Measurements from ENCODE around the gene LHPP.

Gene LHPP

DNA sequence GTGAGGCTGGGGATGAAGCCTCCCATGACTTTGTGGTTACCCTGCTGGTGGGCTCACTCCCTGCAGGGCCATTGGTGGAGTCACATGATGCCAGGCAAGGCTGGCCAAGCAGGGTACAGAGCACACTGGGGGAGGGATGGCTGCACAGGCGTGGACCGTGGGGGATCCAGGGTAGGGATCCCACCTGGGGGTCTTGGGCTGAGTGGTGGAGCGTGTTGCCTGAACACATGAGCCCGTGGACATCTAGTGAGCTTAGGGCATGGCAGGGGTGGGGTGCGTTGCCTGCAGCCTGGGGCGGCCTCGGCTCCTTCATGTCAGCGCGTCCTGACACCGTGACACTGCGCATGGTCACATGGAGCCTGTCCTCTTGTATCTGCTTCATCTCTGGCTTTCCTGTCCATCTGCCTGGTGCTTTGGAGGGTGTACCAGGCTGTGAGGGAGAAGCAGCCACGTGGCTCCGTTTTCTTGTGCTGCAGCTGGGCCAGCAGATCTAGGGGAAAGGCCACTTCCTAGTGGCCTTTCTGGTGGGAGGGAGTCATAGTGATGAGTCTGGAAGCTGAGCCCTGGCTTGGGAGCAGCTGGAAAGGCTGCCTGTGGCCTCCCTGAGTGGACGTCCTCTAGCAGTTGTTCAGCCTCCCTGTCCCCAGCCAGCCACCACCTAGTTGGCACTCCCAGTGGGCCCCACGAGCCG lies 96.2 kb downstream of the LHPP start:
- no peak for DNase-seq (ENCODE audit: low read depth)

DNA sequence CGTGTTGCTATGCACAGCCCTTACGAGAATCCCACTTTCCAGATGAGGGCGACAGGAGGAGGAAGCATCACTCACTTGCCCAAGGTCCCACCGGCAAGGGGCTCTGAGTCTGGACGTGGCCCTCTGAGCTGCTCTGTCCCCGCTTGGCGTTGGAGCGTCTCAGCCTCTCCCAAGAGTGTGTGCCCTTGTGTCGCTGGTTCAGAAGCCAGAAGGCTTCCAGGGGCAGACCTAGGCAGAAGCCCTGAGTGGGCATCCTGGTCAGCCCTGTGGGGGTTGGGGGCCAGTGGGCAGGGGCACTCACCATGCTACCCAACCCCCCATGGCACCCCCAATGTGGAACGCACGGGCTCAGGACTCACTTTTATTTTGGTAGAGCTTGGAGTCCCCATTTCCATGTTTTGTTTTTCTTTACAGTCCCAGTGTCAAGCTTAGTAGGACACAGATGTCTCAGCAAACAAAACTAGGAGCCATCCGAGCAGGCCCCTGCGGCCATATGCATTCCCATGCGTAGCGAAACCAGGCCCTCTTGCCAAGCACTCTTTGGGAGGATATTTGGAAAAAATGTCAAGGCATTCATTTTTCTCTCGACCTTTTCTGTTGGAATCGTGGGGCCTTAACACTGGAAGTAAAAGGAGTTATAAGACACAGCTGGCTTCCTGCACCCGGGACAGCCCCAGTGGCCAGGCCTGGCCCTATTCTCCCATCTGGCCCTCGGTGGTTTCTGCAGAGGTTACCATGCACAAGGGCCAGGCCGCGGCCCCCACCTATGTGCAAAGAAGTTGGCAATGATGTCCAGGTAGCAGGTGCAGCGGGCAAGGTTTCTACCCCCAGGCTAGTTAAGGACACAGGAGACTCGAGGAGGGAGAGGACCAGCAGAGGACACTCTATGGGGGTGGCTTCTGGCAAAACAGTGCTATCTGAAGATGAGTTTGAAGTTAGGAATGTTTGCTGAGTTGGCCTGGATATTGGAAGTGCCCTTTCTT lies 97.0 kb downstream of the LHPP start:
- DNase-seq (ENCODE audit: low read depth): no peak

DNA sequence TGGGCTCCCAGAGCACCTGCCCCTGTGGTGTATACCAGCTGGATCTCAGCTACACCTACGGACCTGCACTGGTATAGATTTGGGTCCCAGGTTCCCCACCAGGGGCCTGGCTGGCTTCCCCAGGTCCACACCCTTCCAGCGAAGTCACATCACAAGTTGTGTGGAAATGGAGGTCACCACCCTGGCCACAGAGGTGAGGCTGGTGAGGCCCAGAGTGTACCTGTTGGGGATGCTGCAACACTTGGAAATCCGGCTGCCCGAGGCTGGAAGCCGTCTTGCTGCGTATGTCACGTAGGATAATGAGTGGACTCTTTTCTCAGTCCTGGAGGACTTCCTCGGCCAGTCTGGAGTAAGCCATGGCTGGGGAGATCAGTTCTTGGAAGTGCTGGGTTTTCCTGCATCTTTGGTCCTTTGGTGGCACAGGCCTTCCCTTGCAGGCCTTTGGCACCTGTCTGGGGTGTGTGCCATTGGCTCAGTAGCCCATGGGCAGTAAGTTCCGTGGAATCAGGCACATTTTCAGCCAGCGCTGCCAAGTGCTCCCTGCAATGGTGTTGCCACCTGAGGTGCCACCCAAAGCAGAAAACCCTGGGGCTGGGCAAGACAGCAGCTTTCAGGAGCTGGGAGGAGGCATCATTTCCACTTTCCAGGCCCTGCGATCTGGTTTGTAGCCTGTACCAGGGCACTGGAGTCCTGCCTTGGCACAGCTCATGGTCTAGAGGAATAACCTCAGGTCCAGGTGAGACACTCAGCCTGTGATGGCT lies 97.9 kb downstream of the LHPP start:
- DNase-seq (ENCODE audit: low read depth): no peak

DNA sequence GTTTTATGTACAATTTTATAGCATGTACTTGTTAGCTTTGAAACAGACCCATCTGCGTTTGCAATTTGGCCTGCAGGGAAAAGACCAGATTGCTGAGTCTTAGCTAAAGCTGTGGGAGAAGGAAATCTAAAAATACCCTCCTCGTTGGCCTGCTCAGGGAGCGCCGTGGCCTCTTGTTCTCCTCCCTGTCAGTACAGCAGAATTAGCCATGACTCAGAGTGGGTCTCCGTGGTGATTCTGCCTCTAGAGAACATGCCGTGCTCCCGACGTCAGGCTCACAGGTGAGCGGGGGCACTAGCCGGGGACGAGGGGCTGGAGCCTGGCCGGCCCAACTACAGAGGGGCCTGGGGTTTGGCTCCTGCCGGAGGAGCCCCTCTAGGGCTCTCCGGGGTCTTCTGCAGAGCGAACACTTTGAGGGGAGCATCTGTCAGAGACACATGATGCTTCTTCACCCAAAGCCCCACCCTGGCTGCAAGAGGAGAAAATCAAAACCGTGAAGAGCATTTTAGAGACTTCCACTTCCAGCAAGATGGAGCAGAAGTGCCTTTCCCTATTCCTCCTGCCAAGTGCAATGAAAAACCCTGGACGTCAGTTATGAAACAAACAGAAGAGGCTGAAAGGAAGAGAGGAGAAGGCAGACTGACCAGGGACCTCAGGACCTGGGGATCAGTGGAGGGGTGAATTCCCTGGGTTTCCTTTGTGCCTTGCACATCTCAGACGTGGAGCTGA lies 98.9 kb downstream of the LHPP start:
- DNase-seq (ENCODE audit: low read depth): peak; percentile 50

DNA sequence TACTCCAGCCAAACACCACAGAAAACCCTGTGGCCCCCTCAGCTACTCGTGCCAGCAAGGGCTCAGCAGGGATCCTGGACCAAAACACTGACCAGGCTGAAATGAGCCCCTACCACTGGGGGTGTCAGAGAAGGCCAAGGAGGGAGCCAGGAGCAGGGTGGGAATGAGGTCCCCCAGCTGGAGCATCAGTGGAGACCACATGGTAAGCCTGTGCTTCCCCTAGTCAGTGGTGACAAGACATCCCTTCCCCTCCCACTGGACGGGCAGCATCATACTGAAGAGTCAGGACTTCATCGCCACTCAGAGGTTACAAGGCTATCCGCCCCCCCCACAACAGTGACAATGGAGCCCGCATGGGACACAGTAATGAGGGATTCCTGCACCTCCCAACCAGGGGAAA lies 99.6 kb downstream of the LHPP start:
- DNase-seq (ENCODE audit: low read depth): no peak

DNA sequence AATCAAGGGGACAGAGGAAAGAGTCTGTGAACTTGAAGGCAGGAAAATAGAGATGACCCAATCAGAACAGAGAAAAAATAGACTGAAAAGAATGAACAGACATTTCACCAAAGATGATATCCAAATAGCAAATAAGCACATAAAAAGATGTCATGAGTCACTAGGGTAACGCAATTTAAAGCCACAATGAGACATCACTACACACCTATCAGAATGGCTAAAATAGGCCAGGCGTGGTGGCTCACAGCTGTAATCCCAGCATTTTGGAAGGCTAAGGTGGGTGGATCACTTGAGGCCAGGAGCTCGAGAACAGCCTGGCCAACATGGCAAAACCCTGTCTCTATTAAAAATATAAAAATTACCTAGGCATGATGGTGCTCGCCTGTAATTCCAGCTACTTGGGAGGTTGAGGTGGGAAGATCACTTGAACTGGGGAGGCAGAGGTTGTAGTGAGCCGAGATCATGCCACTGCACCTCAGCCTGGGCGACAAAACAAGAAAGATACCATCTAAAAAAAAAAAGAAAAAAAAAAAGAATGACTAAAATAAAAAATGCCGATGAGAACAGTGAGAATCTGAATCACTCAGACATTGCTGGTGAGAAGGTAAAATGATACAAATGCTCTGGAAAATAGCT lies 100.9 kb downstream of the LHPP start:
- no peak for DNase-seq (ENCODE audit: low read depth)

DNA sequence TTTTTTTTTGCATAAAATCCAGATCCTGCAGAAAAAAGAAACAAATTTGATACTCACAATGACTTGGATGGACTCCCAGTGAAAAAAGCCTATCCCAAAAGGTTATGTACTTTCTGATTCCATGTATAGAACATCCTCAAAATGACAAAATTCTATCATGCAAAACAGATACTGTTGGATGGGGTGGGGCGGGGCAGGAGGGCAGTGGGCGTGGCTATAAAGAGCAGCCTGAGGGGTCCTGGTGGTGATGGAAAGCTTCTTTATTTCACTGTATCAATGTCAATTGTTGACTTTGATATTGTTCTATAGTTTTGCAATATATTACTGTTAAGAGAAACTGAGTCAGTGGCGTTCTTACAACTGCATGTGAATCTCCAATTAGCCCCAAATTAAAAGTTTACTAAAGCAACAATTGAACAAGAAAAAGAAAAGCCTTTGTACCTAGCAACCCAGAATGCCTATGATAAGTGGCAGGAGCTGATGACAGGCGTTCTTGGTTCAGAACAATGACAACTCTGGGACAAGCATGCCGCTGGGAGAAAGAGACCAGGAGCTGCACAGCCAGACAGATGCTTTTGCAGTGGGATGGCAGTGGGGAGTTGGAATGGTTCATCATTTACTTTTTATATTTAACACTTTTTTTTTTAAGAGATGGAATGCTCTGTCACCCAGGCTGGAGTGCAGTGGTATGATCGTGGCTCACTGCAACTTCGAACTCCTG lies 101.9 kb downstream of the LHPP start:
- no peak for DNase-seq (ENCODE audit: low read depth)

DNA sequence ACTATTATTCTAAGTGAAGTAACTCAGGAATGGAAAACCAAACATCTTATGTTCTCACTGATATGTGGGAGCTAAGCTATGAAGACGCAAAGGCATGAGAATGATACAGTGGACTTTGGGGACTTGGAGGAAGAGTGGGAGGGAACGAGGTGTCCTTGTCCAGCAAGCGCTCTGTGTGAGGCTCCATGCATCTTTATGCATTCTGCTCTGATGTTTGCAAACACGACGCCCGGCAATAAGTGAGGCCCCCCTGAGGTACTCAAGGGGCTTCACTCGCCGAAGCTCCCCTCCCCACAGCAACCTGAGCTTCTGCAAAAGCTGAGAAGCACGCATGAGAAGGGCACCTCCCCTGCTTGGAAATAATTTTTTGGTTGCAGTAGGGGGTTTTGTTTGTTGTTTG lies 103.3 kb downstream of the LHPP start:
- DNase-seq (ENCODE audit: low read depth): no peak

DNA sequence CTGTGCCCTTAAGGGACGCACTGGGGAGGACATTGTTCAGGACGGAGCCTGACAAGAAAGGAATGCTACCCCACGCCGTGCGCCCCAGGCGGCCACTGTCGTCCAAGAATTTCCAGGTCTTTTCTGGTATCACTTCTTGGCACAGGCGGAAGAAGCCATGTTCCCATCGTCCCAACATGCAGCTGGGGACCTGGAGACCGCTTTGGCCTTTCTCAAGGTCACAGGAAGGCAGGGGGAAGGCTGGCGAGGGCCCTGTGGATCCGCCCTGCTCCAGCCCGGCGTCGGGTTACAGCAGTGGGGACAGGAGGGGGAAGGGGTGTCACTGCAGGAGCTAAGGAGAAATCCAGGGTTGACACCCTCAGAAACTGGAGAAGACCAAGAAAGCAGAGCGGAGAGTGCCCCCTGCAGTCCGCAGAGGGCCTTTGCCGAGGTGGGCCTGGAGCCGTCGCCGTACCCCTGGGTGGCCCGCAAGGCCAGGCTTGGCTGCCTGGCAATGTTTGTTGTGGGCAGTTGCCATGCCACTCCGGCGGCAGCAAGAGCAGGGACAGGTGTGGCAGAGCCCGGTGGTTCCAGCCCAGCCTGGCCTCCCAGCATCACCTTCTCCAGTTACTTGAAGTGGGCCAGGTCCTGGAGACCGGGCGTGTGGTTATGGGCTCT lies 104.1 kb downstream of the LHPP start:
- DNase-seq (ENCODE audit: low read depth): no peak

DNA sequence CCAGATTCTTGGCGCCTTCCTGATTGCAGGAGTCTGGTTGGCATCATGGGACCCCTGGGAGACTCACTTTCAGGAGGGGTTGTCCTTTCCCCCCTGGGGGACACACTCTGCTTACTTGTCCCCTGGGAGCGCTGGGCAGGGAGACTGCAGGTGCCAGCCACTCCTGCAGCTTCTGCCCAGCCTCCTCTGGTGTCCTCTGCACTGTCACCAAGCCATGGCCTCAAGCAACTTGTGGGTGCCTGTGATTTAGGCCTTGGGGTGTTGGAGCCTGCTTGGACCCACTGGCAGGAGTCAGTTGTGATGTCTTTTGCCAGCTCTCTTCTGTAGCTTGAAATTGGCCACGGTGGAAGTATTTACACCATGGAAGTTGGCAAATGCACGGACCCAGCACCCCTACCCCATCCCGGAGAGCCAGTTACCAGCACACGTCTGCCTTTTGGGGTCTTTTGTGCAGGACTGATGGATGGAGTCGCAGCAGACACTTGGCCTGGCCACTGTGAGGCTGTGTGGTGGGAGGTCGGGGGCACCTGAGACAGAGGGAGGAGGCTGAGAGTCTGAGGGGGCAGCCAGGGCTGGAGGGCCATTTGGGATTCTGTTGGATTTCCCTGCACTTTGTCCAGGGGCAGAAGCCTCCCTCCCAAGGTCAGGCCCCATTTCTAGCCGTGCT lies 104.7 kb downstream of the LHPP start:
- DNase-seq (ENCODE audit: low read depth): no peak

DNA sequence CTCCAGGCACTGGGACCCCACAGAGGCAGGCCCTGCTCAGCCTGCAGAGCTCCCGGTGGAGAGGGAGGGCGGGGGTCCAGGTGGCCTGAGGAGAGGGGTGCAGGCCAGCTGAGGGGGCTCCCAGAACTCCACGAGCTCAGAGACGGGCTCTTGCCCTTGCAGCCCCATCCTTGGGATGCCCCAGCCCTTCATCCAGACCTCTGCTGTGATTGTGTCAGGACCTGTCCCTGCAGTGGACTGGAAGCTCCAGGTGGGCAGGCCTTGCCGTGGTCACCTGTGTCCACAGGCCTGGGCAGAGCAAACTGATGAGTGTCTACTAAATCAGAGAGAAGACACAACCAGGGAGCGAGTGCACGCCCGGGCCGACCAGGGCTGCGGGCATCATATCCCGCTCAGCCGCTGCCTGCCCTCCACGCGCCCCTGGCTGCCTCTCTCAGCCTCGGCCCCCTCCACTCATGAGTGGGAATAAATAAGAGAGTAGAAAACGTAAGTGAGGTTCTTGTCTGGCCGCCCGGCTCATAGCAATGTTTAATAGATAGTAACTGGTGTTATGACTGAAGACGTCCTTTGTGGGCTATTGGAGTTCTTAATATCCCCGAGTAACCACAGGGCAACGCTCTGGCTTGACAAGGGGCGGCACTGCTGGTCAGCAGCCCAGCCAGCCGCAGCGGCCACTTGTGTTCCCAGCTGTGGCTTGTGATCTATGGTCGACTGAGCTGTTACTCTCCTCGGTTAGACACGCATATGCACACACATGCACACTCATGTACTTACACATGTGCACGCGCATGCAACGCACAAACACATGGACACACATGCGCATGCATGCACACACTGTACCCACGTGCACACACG lies 105.6 kb downstream of the LHPP start:
- DNase-seq (ENCODE audit: low read depth): no peak

DNA sequence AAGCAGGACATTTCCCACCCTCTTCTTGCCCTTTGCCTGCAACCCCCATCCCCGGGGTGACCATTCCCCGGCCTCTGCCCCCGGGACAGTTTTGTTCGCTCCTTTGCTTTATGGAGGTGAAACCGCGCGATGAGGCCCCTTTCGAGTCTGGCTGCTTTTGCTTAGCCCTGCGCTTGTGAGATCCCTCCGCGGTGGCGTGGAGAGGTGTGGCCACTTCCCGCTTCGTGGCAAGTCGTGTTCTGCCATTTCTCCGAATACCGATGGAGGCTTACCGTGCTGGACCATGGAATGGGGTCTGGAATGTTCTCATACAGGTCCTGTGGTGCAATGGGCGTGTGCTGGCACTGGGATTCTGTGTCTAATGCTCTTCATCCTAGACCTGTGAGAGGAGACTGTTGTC lies 106.7 kb downstream of the LHPP start:
- no peak for DNase-seq (ENCODE audit: low read depth)

DNA sequence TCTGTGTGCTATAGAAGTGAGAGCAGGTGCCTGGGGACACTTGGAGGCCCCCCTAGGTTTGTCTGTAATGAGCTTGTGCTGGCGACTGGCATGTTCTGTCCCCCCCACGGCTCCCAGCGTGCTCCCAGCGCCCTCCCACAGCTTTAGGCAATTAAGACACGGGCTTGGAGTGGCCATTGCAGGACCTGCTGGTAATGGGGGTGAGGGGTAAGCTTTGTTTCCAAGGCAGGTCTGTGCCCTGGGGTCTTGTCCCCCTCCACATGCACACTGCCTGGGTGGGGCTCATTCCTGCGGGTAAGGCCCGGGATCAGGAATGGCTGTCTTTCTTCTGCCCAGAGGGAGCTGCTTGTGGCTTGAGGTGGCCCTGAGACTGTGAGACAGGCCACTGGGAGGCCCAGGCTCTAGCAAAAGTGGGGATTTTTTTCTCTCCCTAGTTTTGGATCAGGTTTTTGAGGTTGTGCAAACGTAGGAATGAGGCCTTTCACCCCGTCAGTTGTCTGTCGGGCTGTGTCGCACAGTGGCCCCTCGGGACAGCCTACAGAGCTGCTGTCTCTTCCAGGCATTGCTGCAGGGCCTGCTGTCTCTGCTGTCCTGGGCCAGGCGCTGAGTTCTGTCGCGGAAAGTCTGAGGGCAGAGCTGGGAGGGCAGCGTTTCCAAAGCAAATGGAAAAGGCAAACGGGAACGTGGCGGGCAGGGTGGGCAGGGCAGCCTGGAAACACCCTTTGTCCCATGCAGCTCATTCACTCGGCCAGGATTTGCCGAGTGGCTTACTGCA lies 107.4 kb downstream of the LHPP start:
- DNase-seq (ENCODE audit: low read depth): no peak

DNA sequence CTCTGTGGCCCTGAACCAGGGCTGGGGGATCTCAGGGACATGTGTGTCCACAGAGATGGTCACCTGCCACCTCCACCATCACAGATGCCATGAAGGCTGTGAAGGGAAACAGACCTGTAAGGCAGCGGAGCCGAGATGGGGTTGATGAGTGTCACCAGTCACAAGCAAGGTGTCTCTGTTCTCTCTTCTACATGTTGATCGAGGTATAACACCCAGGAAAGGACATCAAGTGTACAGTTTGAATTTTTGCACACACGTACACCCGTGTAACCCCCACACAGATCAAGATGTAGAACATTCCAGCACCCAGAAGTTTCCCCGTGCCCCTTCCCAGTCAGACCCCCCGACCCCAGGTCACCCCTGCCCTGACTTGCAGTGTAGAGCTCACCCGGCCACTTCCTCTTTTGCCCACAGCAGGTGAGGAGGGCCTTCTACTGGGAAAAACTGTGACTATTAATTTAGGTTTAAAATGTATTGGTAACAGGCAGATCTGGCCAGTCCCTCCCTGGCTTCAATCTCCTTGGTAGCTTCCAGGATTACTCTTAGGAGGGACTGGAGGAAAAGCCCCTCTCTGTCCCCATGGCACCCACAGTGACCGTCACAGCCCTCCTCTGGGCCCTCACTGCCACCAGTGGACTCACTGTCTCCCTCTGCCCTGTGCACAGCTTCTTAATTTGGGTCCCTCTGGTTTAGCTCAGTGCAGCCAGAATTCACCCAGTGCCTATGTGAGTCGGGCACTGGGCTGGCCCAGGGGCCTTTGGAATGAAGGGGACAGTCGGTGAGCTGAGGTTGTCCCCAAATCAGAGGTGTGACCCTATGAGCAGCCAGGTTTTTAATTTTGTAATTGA lies 108.2 kb downstream of the LHPP start:
- no peak for DNase-seq (ENCODE audit: low read depth)

DNA sequence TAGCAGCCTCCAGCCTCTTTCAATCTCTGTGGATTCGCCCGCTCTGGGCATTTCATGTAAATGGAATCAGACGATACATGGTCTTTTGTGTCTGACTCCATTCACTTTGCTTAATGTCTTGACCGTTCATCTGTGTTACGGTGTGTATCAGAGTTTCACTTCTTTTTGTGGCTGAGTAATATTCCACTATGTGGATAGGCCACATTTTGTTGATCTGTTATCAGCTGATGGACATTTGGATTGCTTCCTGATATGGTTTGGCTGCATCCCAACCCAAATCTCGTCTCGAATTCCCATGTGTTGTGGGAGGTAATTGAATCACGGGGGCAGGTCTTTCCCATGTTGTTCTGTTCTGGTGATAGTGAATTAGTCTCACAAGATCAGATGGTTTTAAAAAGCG lies 109.0 kb downstream of the LHPP start:
- no peak for DNase-seq (ENCODE audit: low read depth)

DNA sequence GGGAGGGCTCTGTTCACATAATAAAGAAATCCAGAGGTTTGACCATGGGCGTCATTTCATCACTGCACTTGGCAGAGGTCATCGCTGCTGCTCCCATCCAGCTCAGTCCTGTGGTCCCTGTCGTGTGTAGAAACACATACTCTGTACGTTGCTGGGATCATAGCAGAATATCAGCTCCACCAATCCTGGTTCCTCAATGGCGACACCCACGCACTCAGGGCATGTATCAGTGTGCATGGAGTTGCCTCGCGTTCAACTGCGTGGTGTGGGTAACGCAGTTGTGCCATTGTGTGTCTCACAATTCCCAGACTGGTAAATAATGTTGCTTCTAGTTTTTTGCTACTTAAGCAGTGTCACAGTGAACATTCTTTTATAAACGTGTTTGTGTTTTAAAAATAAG lies 111.1 kb downstream of the LHPP start:
- DNase-seq (ENCODE audit: low read depth): no peak
